ENCODE results near the gene ZSCAN21.
"Not testable (repeated sequence)": the region's sequence is repeated elsewhere in the genome, so short reads cannot be mapped to it uniquely, and the experiment has no call there.

The ZSCAN21 gene

GRCh38 chr7:100049441-100050291 is at the start of gene ZSCAN21:
TSS of gene ZSCAN21 (plus strand) at chr7:100049774. CDS start at chr7:100057007, 7,233 bp downstream.
- peak; percentile 84 for DNase-seq

GRCh38 chr7:100000239-100000638 is 49.3 kb upstream of the ZSCAN21 start:
- no peak for DNase-seq

DNA sequence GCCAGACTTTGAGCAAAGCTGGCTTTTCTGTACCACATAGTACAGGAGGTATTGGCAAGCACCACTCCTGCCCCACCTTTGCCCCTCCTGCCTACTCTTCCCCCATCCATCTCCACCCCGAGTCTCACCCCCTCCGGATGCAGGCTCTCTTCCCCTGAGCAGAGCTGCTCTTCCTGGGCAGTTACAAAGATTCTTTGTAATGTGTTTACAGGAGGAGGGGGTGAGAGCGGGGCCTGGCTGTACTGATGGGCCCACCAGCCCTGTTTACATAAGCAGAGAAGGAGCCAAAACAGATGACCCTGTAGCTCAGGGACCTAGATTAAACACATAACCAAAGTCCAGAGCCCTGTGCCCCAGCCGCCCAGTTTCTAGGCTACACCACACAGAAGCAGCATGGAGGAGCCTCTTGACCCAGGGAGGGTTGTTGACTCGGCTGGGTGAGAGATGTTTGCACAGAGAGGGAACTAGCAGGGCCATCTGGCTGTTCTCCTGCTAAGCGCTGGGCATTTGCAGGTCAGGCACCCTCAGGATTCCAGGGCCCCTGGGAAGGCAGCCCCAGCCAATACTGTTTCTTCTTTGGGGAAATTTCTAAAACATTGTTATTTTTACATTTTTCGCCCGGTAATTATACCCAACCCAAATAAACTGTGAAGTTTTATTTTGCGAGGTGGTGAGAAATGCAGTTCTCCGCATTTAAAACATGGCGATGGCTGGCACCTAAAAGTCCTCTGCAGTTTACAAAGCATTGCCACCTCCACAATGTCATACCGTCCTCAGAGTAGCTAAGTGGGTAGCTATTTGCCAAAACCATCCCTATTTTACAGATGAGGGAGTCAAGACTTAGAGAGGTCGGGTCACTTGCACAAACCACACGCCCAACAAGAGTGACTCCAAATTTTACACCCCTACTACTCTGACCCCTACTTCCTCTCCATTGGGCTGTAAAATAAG is 45.6 kb upstream of the ZSCAN21 start:
- DNase-seq: no peak

DNA sequence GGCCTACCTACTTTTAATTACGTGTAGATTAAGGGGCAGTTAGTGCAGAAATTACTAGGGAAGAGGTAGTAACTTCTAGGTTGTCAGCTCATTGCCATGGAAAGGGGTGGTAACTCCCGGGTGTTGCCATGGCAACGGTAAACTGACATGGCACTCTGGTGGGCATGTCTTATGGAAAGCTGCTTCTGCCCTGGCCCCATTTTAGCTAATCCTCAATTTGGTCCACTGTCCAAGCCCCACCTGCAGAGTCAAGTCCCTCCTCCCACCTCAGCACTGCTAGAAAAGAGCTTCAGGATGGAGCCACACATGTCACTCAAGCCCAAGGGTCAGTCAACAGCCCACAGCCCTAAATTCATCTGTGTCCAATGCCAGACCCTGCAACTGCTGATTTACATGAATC is 41.7 kb upstream of the ZSCAN21 start:
- no peak for DNase-seq

DNA sequence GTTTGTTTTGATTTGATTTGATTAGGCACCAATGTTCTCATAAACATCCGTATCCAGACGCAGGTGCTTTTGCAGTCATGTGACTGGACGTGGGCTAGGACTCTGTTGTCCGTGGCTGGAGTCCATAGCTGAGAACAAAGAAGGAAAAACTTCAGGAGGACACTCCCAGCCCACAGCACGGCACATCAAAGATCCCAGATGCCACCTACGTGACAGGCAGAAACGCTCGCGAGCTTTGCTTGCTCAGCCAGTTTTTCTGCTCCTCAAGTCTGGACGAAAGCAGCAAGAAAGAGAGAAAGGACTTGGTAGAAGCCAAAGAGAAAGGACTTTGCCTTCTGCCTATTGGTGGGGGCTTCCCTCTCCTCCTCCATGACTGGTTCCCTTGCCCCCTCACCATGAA is 41.0 kb upstream of the ZSCAN21 start:
- no peak for DNase-seq

DNA sequence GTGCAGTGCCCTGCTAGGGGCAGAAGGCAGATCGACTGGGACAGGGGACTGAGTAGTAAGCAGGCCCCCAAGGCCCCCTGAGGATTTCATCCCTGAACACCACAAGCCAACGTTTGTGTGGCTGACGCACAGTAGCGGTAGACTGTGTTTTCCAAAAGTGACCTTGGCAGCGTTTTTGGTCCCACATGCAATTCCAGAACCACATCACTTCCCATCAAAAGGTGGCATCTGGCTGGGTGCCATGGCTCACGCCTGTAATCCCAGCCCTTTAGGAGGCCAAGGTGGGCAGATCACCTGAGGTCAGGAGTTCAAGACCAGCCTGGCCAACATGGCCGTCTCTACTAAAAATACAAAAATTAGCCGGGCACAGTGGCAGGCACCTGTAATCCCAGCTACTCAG is 39.6 kb upstream of the ZSCAN21 start:
- not testable (repeated sequence) for DNase-seq

DNA sequence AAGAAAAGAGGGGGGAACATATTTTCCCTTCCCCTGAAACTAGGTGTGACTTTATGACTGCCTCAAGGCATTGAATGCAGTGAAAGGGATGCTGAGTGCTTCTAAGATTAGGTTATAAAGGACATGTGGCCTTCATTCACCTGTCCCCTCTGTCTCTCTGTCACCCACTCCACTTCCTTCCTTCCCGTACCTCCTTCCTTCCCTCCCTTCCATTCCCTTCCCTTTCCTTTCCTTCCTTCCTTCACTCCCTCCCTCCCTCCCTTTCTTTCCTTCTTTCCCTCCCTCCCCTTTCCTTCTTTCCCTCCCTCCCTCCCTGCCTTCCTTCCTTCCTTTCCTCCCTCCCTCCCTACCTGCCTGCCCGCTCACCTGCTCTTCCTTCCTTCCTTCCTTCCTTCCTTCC is 38.7 kb upstream of the ZSCAN21 start:
- no peak for DNase-seq

DNA sequence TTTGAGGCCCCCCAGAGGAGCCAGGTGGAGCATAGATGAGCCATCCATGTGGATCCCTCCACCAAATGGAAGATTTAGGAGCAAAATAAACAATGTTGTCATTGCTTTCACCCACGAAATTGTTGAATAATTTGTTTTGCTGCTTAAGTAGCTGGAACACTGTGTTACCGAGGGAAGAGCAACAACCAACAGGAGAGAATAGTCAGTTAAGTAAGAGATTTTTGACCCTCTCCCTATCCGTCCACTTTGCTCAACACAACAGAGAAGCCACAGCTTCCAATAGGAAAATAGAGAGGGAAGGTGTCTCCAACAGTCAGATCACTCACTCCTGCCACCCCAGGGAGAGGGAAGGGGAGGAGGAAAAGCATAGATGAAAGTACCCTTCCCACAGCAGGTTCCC is 38.1 kb upstream of the ZSCAN21 start:
- DNase-seq: no peak

DNA sequence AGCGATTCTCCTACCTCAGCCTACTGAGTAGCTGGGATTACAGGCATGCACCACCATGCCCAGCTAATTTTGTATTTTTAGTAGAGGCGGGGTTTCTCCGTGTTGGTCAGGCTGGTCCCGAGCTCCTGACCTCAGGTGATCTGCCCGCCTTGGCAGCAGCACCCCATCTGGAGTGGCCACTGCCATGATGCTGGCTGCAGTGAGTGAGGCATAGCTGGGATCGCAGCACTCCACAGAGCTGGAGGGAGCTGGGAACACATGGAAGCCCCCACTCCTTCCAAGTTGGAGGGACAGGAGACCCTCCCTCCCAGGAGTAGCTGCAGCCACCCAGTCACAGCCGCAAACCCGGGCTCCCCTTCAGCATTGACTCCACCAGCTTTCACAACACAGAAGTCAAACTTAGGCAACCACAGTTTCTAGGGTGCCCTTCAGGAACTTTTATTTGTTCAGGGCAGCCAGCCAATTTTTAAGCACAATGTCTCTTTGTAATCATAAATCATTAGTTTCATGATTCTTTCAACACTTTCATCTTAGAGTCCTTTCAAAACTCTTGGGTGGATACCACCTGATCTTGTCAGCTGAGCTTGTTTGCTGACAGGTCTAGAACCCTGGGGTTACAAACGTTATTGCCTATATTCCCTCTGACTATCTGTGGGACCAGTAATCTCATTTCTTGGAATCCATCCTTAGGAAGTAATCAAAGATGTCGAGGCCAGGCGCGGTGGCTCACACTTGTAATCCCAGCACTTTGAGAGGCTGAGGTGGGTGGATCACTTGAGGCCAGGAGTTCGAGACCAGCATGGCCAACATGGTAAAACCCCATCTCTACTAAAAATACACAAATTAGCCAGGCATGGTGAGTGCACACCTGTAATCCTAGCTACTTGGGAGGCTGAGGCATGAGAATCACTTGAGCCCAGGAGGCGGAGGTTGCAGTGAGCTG is 36.9 kb upstream of the ZSCAN21 start:
- not testable (repeated sequence) for DNase-seq

DNA sequence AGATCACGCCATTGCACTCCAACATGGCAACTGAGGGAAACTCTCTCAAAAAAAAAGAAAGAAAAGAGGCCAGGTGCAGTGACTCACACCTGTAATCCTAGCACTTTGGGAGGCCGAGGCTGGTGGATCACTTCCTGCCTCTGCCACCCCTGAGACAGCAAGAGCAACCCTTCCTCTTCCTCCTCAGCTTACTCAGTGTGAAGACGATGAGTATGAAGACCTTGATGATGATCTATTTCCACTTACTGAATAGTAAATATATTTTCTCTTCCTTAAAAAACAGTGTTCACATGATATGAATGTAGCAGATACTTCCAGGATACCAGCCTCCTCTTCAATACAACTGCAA is 36.3 kb upstream of the ZSCAN21 start:
- no peak for DNase-seq

GRCh38 chr7:100015232-100016214 is 34.1 kb upstream of the ZSCAN21 start, which contains the start of gene ZKSCAN1:
TSS of gene ZKSCAN1 (plus strand) at chr7:100015596. CDS start at chr7:100023507, 7,911 bp downstream.
- DNase-seq: peak; percentile 90

GRCh38 chr7:100016215-100016901 is 33.2 kb upstream of the ZSCAN21 start:
- no peak for DNase-seq

GRCh38 chr7:100017300-100017699 is 32.3 kb upstream of the ZSCAN21 start:
- no peak for DNase-seq

GRCh38 chr7:100017875-100018274 is 31.7 kb upstream of the ZSCAN21 start:
- no peak for DNase-seq

DNA sequence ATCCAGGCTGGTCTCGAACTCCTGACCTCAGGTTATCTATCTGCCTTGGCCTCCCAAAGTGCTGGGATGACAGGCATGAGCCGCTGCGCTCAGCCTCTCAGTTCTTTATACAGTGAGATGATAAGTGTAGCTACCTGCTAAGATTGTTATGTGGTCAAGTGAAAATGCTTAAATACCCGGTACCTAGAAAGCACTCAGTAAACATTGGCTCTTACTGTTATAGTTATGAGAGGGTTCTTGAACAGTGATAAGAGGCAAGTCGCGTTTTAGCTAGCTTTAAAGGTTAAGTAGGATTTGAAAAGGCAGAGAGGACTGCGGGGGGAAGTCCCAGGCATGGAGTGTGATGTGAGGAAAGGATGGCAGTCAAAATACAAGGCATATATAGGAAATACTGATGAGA is 29.7 kb upstream of the ZSCAN21 start:
- DNase-seq: no peak

DNA sequence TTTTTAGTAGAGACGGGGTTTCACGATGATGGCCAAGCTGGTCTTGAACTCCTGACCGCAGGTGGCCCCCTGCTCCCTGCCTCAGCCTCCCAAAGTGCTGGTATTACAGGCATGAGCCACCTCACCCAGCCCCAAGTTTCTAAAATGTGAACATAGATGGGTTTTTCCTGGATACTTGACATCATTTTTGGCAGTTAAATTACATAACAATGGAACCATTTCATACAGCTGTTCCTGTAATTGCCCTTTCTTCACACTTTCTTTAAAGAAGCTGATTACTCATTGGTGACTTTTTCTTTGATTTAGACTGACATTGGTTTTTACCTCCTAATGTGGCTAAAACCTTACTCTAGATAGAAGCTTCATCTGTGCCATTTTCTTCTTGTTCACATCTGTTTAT is 28.3 kb upstream of the ZSCAN21 start:
- no peak for DNase-seq

DNA sequence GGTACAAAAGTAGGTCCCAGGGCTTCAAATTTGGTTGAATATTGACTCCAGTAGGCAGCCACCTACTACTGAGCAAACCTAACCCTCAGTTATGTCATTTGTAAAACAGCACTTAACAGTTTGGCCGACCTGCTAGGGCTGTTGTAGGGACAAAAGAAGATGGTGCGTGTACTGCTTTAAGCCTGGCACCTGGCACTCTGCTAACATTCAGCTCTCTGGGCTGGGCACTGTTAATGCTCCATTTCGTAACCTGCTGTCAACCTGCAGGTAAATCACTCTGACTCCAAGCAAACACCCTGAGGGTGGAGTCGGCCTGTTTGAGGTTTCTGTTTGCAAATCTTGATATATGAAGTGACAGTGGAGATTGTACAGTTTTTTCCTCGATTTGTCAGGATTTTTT is 27.0 kb upstream of the ZSCAN21 start:
- no peak for DNase-seq

DNA sequence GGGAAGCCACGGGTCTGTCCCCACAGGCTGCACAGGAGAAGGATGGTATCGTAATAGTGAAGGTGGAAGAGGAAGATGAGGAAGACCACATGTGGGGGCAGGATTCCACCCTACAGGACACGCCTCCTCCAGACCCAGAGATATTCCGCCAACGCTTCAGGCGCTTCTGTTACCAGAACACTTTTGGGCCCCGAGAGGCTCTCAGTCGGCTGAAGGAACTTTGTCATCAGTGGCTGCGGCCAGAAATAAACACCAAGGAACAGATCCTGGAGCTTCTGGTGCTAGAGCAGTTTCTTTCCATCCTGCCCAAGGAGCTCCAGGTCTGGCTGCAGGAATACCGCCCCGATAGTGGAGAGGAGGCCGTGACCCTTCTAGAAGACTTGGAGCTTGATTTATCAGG is 26.0 kb upstream of the ZSCAN21 start:
- no peak for DNase-seq

DNA sequence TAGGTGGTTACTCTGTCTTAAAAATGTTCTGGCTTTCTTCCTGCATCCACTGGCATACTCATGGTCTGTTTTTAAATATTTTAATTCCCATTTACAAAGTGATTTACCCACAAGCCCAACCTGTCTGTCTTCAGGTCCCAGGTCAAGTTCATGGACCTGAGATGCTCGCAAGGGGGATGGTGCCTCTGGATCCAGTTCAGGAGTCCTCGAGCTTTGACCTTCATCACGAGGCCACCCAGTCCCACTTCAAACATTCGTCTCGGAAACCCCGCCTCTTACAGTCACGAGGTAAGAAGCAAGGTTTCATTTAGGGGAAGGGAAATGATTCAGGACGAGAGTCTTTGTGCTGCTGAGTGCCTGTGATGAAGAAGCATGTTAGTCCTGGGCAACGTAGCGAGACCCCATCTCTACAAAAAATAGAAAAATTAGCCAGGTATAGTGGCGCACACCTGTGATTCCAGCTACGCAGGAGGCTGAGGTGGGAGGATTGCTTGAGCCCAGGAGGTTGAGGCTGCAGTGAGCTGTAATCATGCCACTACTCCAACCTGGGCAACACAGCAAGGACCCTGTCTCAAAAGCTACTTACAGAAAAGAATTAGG is 25.5 kb upstream of the ZSCAN21 start:
- no peak for DNase-seq

GRCh38 chr7:100027197-100027596 is 22.4 kb upstream of the ZSCAN21 start:
- no peak for DNase-seq
